GM19351 (cell line): ENCODE data around the gene ATOSA.
A peak's percentile ranks its signal among the peaks of the same experiment; 100 is the strongest.

ENCODE experiments used
- ATAC-seq: cut with Tn5 transposase; IDR thresholded peaks from one replicate; pipeline ENCODE4 v1.9.1; 2021; ENCODE audit warnings: mild to moderate bottlenecking, moderate library complexity; ENCODE audit not compliant: unreplicated experiment

Gene ATOSA

GRCh38 chr15:52689562-52689961 lies 10.4 kb upstream of the ATOSA start:
- ATAC-seq: no peak

- peak; percentile 45 for ATAC-seq
Observed at GRCh38 chr15:52683580-52683979, 4.4 kb upstream of the ATOSA start.

- peak; percentile 25 for ATAC-seq
Observed at GRCh38 chr15:52682781-52683180, 3.6 kb upstream of the ATOSA start.

- no peak for ATAC-seq
Observed at GRCh38 chr15:52682200-52682599, 3.0 kb upstream of the ATOSA start.

- ATAC-seq: no peak
Observed at GRCh38 chr15:52681441-52681840, 2.3 kb upstream of the ATOSA start.

GRCh38 chr15:52680761-52681160 lies 1.6 kb upstream of the ATOSA start:
- ATAC-seq: no peak

GRCh38 chr15:52680041-52680391 lies 828 bp upstream of the ATOSA start:
- no peak for ATAC-seq

GRCh38 chr15:52678468-52679231 lies 538 bp downstream of the ATOSA start:
- ATAC-seq: peak; percentile 25

- ATAC-seq: peak; percentile 24
Observed at GRCh38 chr15:52677593-52678467, 1.4 kb downstream of the ATOSA start.

- no peak for ATAC-seq
Observed at GRCh38 chr15:52674831-52675230, 4.4 kb downstream of the ATOSA start.

- no peak for ATAC-seq
Observed at GRCh38 chr15:52673734-52674133, 5.5 kb downstream of the ATOSA start.

GRCh38 chr15:52673312-52673711 lies 5.9 kb downstream of the ATOSA start:
- ATAC-seq: no peak

GRCh38 chr15:52672661-52673060 lies 6.5 kb downstream of the ATOSA start:
- ATAC-seq: no peak

- ATAC-seq: no peak
Observed at GRCh38 chr15:52670087-52670486, 9.1 kb downstream of the ATOSA start.

GRCh38 chr15:52668133-52668532 lies 11.1 kb downstream of the ATOSA start:
- ATAC-seq: no peak

- peak; percentile 83 for ATAC-seq
Observed at GRCh38 chr15:52667597-52667996, 11.6 kb downstream of the ATOSA start.

GRCh38 chr15:52663536-52664294 lies 15.5 kb downstream of the ATOSA start:
- no peak for ATAC-seq

- ATAC-seq: no peak
Observed at GRCh38 chr15:52661909-52662308, 17.3 kb downstream of the ATOSA start.

GRCh38 chr15:52660192-52660591 lies 19.0 kb downstream of the ATOSA start:
- ATAC-seq: no peak

GRCh38 chr15:52658955-52659354 lies 20.2 kb downstream of the ATOSA start:
- ATAC-seq: peak; percentile 82

GRCh38 chr15:52657338-52657737 lies 21.9 kb downstream of the ATOSA start:
- ATAC-seq: no peak
